GM23338 (cell line): ENCODE results near the gene STK17A. TPM values are rescaled to one million over a fixed set of nuclear protein-coding genes. Genes with fewer than 3 reads are reported as not detected.

Source experiments
- ATAC-seq: fragments of 200-7000 bp; cut with Tn5 transposase; 3 replicates; pipeline ENCODE4 v1.9.1; 2020
- DNase-seq: peaks from one replicate; pipeline ENCODE4 v3.0.0-alpha.2; 2015; ENCODE audit warnings: low spot score
- H2AFZ ChIP-seq: fragments of 200-600 bp; sonication (generic); 2 replicates; pipeline ENCODE4 v1.8.0; 2016; ENCODE audit warnings: antibody characterized with exemption, mild to moderate bottlenecking, moderate library complexity
- H3F3A ChIP-seq: fragments of 200-600 bp; sonication (generic); replicated peaks from 2 replicates; pipeline ENCODE4 v1.8.0; 2017; ENCODE audit warnings: antibody characterized with exemption, mixed run types, low read depth
- H3K27ac ChIP-seq: fragments of 200-600 bp; sonication (generic); 2 replicates; pipeline ENCODE4 v1.6.1; 2016; ENCODE audit warnings: low read depth
- H3K27me3 ChIP-seq: fragments of 200-600 bp; sonication (generic); 2 replicates; pipeline ENCODE4 v1.8.0; 2016; ENCODE audit warnings: mild to moderate bottlenecking, mixed run types, moderate library complexity; ENCODE audit not compliant: insufficient read depth
- H3K36me3 ChIP-seq: fragments of 200-600 bp; sonication (generic); 2 replicates; pipeline ENCODE4 v1.8.0; 2016; ENCODE audit warnings: mild to moderate bottlenecking; ENCODE audit not compliant: insufficient read depth
- H3K4me1 ChIP-seq: fragments of 200-600 bp; sonication (generic); 2 replicates; pipeline ENCODE4 v1.8.0; 2016; ENCODE audit warnings: mild to moderate bottlenecking, moderate library complexity; ENCODE audit not compliant: insufficient read depth
- H3K4me2 ChIP-seq: fragments of 200-600 bp; sonication (generic); 2 replicates; pipeline ENCODE4 v1.7.1; 2017; ENCODE audit warnings: mixed run types
- H3K4me3 ChIP-seq: fragments of 200-600 bp; sonication (generic); 2 replicates; pipeline ENCODE4 v1.6.1; 2016; ENCODE audit warnings: mixed run types
- H3K79me2 ChIP-seq: fragments of 200-600 bp; sonication (generic); replicated peaks from 2 replicates; pipeline ENCODE4 v1.8.0; 2017; ENCODE audit warnings: mild to moderate bottlenecking; ENCODE audit not compliant: insufficient read depth
- H3K9me2 ChIP-seq: fragments of 200-600 bp; sonication (generic); 2 replicates; pipeline ENCODE4 v1.8.0; 2017; ENCODE audit not compliant: insufficient read depth
- H4K20me1 ChIP-seq: fragments of 200-600 bp; sonication (generic); replicated peaks from 2 replicates; pipeline ENCODE4 v1.8.0; 2017; ENCODE audit warnings: mild to moderate bottlenecking; ENCODE audit not compliant: insufficient read depth
- H3K27ac Mint-ChIP-seq: 2 replicates; pipeline ENCODE4 v1.8.0; 2020; ENCODE audit warnings: inconsistent platforms, mild to moderate bottlenecking, moderate library complexity, mixed read lengths
- H3K27me3 Mint-ChIP-seq: 3 replicates; pipeline ENCODE4 v1.8.0; 2022; ENCODE audit warnings: low read depth, mild to moderate bottlenecking, moderate library complexity, mixed read lengths, inconsistent platforms; ENCODE audit not compliant: insufficient read depth, poor library complexity
- H3K36me3 Mint-ChIP-seq: 3 replicates; pipeline ENCODE4 v1.8.0; 2021; ENCODE audit warnings: low read depth, mild to moderate bottlenecking, inconsistent platforms, moderate library complexity, mixed read lengths
- H3K4me1 Mint-ChIP-seq: 3 replicates; pipeline ENCODE4 v1.8.0; 2020; ENCODE audit warnings: mild to moderate bottlenecking, inconsistent platforms, mixed read lengths
- H3K4me3 Mint-ChIP-seq: 3 replicates; pipeline ENCODE4 v1.8.0; 2021; ENCODE audit warnings: moderate library complexity, mild to moderate bottlenecking, inconsistent platforms, mixed read lengths
- H3K9me3 Mint-ChIP-seq: 3 replicates; pipeline ENCODE4 v1.8.0; 2020; ENCODE audit warnings: moderate library complexity, mild to moderate bottlenecking, inconsistent platforms, mixed read lengths
- CREB1 ChIP-seq: fragments of 250-450 bp; sonication (Bioruptor Pico); IDR thresholded peaks from 2 replicates; pipeline ENCODE4 v1.5.0; 2020; ENCODE audit warnings: low read depth, mild to moderate bottlenecking, moderate library complexity
- EZH2 ChIP-seq: fragments of 200-600 bp; sonication (generic); IDR thresholded peaks from one replicate; pipeline ENCODE4 v1.8.0; 2017; ENCODE audit warnings: antibody characterized with exemption, mild to moderate bottlenecking, low read depth; ENCODE audit not compliant: unreplicated experiment
- EZH2phosphoT487 ChIP-seq: fragments of 200-600 bp; sonication (generic); IDR thresholded peaks from one replicate; pipeline ENCODE4 v1.8.1; 2018; ENCODE audit warnings: antibody characterized with exemption; ENCODE audit not compliant: unreplicated experiment
- JUNB ChIP-seq: IDR thresholded peaks from one replicate; pipeline ENCODE4 v1.6.1; 2016; ENCODE audit warnings: antibody characterized with exemption; ENCODE audit not compliant: unreplicated experiment
- NANOG ChIP-seq: IDR thresholded peaks from 2 replicates; pipeline ENCODE4 v1.6.1; 2016; ENCODE audit warnings: antibody characterized with exemption, borderline replicate concordance
- POLR2AphosphoS5 ChIP-seq: IDR thresholded peaks from 2 replicates; pipeline ENCODE4 v1.6.1; 2016; ENCODE audit warnings: antibody characterized with exemption, low read depth
- STAT1 ChIP-seq: IDR thresholded peaks from one replicate; pipeline ENCODE4 v1.6.1; 2016; ENCODE audit warnings: antibody characterized with exemption; ENCODE audit not compliant: unreplicated experiment
- ZNF114 ChIP-seq: fragments of 250-450 bp; sonication (Bioruptor Pico); IDR thresholded peaks from 2 replicates; pipeline ENCODE4 v1.5.0; 2020; ENCODE audit warnings: mild to moderate bottlenecking, moderate library complexity
- ZNF331 ChIP-seq: fragments of 250-450 bp; sonication (Bioruptor Pico); IDR thresholded peaks from 2 replicates; pipeline ENCODE4 v1.5.0; 2020; ENCODE audit warnings: low read depth, mild to moderate bottlenecking, moderate library complexity
- polyA plus RNA-seq: library from polyadenylated mRNA; unstranded; fragments of >200 nt; fragmentation: Nextera tagmentation; extraction: Ambion mirVana; gene quantifications from 2 replicates; pipeline ENCODE4 v1.2.1, GENCODE V29; 2016
- total RNA-seq: library from RNA; depleted of rRNA; stranded (reverse); fragments of >200 nt; shearing (Covaris generic); gene quantifications from 2 replicates; pipeline ENCODE4 v1.2.3, GENCODE V29; 2014
- TF ChIP-seq, protein P1 (sequence below), 2 experiments: fragments of 200-600 bp in 1 of 2; sonication (generic) in 1 of 2; conservative IDR thresholded peaks; 2 replicates each; pipeline versions ENCODE4 v1.5.1 to v1.6.1; 2016 to 2017; ENCODE audit warnings: antibody characterized with exemption in 2 of 2, low read depth in 2 of 2, mild to moderate bottlenecking in 2 of 2, moderate library complexity in 1 of 2
- TF ChIP-seq, protein P2 (sequence below): IDR thresholded peaks from 2 replicates; pipeline ENCODE4 v1.6.1; 2016; ENCODE audit warnings: antibody characterized with exemption
- TF ChIP-seq, protein P3 (sequence below): fragments of 250-450 bp; sonication (Bioruptor Pico); IDR thresholded peaks from 2 replicates; pipeline ENCODE4 v1.5.0; 2020; ENCODE audit warnings: mild to moderate bottlenecking, moderate library complexity
- TF ChIP-seq, protein P4 (sequence below): IDR thresholded peaks from one replicate; pipeline ENCODE4 v1.6.1; 2018; ENCODE audit warnings: antibody characterized with exemption; ENCODE audit not compliant: unreplicated experiment

Gene STK17A
- total and polyA plus RNA-seq, 2 experiments from 2014 or later, result 21.2 to 21.8 TPM

DNA sequence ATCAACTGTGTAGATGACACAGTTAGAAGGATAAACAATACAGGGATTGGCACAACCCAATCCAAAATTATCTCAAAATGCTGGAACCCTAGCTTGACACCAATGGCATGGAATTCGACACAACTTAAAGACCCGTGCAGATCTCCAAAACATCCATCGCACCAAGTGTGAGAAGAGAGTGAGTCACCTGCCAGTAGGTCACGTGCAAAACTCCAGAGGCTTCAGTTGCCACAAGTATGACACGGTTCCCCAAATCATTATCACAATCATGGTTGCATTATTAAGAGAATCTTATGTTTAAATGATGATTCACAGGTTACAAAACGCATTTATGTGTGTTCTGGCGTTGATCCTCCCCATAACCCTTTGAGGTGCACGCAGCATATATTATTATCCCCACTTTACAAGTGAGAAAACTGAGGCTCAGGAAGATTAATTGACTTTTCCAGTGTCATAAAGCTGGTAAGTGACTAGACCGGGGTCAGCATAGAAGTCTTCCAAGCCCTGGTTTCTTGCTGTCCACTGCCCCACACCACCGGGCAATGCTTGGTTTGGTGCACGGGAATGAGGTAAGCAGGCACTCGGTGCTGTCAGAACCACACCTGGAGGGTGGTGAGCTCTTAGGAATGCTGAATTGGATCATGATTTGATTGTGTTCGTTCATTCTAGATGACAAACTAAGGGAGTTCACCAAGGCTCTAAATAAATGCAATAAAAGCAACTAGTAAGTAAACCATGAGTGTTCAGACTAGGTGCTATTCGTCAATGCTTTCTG is 23.6 kb upstream of the STK17A start:
- Mint-ChIP-seq H3K9me3 (no peaks in the 10 kb centered on the region), H3K4me3 (no peak overlapping the region), H3K36me3 (no peaks in the 10 kb centered on the region; the same call in 2 of the 3 replicates), H3K4me1 (peaks cover 18% of the 10 kb centered on the region), H3K27ac (no peak overlapping the region), H3K27me3 (peaks cover 2% of the 10 kb centered on the region)
- H3K27ac ChIP-seq, result no peak overlapping the region
- H2AFZ ChIP-seq, result no peak overlapping the region
- H3K4me3 ChIP-seq, result no peak overlapping the region
- H3K4me2 ChIP-seq, result no peak overlapping the region
- no peaks in the 10 kb centered on the region for H3K36me3 ChIP-seq
- H3K27me3 ChIP-seq, result no peaks in the 10 kb centered on the region
- TF ChIP-seq EZH2 (no peak), CREB1 (CRISPR knock-in tag) (no peak), STAT1 (no peak), EZH2phosphoT487 (no peak), NANOG (no peak), JUNB (no peak), ZNF331 (no peak), ZNF114 (CRISPR knock-in tag) (no peak), POLR2AphosphoS5 (no peak)
- TF ChIP-seq, protein P1, sequence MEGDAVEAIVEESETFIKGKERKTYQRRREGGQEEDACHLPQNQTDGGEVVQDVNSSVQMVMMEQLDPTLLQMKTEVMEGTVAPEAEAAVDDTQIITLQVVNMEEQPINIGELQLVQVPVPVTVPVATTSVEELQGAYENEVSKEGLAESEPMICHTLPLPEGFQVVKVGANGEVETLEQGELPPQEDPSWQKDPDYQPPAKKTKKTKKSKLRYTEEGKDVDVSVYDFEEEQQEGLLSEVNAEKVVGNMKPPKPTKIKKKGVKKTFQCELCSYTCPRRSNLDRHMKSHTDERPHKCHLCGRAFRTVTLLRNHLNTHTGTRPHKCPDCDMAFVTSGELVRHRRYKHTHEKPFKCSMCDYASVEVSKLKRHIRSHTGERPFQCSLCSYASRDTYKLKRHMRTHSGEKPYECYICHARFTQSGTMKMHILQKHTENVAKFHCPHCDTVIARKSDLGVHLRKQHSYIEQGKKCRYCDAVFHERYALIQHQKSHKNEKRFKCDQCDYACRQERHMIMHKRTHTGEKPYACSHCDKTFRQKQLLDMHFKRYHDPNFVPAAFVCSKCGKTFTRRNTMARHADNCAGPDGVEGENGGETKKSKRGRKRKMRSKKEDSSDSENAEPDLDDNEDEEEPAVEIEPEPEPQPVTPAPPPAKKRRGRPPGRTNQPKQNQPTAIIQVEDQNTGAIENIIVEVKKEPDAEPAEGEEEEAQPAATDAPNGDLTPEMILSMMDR (conservative IDR thresholded peaks at IDR 0.05; ENCODE audit: low read depth in 2 of 2), result no peak
- TF ChIP-seq, protein P2, sequence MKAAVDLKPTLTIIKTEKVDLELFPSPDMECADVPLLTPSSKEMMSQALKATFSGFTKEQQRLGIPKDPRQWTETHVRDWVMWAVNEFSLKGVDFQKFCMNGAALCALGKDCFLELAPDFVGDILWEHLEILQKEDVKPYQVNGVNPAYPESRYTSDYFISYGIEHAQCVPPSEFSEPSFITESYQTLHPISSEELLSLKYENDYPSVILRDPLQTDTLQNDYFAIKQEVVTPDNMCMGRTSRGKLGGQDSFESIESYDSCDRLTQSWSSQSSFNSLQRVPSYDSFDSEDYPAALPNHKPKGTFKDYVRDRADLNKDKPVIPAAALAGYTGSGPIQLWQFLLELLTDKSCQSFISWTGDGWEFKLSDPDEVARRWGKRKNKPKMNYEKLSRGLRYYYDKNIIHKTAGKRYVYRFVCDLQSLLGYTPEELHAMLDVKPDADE, result no peak
- TF ChIP-seq, protein P3, sequence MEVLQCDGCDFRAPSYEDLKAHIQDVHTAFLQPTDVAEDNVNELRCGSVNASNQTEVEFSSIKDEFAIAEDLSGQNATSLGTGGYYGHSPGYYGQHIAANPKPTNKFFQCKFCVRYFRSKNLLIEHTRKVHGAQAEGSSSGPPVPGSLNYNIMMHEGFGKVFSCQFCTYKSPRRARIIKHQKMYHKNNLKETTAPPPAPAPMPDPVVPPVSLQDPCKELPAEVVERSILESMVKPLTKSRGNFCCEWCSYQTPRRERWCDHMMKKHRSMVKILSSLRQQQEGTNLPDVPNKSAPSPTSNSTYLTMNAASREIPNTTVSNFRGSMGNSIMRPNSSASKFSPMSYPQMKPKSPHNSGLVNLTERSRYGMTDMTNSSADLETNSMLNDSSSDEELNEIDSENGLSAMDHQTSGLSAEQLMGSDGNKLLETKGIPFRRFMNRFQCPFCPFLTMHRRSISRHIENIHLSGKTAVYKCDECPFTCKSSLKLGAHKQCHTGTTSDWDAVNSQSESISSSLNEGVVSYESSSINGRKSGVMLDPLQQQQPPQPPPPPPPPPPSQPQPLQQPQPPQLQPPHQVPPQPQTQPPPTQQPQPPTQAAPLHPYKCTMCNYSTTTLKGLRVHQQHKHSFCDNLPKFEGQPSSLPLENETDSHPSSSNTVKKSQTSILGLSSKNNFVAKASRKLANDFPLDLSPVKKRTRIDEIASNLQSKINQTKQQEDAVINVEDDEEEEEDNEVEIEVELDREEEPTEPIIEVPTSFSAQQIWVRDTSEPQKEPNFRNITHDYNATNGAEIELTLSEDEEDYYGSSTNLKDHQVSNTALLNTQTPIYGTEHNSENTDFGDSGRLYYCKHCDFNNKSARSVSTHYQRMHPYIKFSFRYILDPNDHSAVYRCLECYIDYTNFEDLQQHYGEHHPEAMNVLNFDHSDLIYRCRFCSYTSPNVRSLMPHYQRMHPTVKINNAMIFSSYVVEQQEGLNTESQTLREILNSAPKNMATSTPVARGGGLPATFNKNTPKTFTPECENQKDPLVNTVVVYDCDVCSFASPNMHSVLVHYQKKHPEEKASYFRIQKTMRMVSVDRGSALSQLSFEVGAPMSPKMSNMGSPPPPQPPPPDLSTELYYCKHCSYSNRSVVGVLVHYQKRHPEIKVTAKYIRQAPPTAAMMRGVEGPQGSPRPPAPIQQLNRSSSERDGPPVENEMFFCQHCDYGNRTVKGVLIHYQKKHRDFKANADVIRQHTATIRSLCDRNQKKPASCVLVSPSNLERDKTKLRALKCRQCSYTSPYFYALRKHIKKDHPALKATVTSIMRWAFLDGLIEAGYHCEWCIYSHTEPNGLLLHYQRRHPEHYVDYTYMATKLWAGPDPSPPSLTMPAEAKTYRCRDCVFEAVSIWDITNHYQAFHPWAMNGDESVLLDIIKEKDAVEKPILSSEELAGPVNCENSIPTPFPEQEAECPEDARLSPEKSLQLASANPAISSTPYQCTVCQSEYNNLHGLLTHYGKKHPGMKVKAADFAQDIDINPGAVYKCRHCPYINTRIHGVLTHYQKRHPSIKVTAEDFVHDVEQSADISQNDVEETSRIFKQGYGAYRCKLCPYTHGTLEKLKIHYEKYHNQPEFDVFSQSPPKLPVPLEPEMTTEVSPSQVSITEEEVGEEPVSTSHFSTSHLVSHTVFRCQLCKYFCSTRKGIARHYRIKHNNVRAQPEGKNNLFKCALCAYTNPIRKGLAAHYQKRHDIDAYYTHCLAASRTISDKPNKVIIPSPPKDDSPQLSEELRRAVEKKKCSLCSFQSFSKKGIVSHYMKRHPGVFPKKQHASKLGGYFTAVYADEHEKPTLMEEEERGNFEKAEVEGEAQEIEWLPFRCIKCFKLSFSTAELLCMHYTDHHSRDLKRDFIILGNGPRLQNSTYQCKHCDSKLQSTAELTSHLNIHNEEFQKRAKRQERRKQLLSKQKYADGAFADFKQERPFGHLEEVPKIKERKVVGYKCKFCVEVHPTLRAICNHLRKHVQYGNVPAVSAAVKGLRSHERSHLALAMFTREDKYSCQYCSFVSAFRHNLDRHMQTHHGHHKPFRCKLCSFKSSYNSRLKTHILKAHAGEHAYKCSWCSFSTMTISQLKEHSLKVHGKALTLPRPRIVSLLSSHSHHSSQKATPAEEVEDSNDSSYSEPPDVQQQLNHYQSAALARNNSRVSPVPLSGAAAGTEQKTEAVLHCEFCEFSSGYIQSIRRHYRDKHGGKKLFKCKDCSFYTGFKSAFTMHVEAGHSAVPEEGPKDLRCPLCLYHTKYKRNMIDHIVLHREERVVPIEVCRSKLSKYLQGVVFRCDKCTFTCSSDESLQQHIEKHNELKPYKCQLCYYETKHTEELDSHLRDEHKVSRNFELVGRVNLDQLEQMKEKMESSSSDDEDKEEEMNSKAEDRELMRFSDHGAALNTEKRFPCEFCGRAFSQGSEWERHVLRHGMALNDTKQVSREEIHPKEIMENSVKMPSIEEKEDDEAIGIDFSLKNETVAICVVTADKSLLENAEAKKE (CRISPR knock-in tag), result no peak
- TF ChIP-seq, protein P4, sequence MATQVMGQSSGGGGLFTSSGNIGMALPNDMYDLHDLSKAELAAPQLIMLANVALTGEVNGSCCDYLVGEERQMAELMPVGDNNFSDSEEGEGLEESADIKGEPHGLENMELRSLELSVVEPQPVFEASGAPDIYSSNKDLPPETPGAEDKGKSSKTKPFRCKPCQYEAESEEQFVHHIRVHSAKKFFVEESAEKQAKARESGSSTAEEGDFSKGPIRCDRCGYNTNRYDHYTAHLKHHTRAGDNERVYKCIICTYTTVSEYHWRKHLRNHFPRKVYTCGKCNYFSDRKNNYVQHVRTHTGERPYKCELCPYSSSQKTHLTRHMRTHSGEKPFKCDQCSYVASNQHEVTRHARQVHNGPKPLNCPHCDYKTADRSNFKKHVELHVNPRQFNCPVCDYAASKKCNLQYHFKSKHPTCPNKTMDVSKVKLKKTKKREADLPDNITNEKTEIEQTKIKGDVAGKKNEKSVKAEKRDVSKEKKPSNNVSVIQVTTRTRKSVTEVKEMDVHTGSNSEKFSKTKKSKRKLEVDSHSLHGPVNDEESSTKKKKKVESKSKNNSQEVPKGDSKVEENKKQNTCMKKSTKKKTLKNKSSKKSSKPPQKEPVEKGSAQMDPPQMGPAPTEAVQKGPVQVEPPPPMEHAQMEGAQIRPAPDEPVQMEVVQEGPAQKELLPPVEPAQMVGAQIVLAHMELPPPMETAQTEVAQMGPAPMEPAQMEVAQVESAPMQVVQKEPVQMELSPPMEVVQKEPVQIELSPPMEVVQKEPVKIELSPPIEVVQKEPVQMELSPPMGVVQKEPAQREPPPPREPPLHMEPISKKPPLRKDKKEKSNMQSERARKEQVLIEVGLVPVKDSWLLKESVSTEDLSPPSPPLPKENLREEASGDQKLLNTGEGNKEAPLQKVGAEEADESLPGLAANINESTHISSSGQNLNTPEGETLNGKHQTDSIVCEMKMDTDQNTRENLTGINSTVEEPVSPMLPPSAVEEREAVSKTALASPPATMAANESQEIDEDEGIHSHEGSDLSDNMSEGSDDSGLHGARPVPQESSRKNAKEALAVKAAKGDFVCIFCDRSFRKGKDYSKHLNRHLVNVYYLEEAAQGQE, result no peak
- DNase-seq (no peak), ATAC-seq (no peak)
- H3K79me2 ChIP-seq, result no peaks in the 10 kb centered on the region
- H3K4me1 ChIP-seq, result peaks cover 17% of the 10 kb centered on the region
- peaks cover 5% of the 10 kb centered on the region for H3F3A ChIP-seq
- no peaks in the 10 kb centered on the region for H4K20me1 ChIP-seq
- peaks cover 9% of the 10 kb centered on the region; the same call in 1 of the 2 replicates for H3K9me2 ChIP-seq
